H9 (cell line): ENCODE measurements around the gene UPK2. TPM values are rescaled to one million over a fixed set of nuclear protein-coding genes. Genes with fewer than 3 reads are reported as not detected.

Experiments
- DNase-seq: peaks from one replicate; pipeline ENCODE4 v3.0.0-alpha.2; 2017
- H2AFZ ChIP-seq: one replicate; pipeline ENCODE4 v1.6.1; 2013; ENCODE audit warnings: mild to moderate bottlenecking, low read length, control low read depth, moderate library complexity
- H2AK5ac ChIP-seq: 2 replicates; pipeline ENCODE4 v1.6.1; 2013; ENCODE audit warnings: low read length, control low read depth, mixed read lengths; ENCODE audit not compliant: insufficient read length
- H2BK120ac ChIP-seq: one replicate; pipeline ENCODE4 v1.6.1; 2013; ENCODE audit warnings: low read depth, mild to moderate bottlenecking, low read length, control low read depth, inconsistent platforms; ENCODE audit not compliant: poor library complexity, severe bottlenecking
- H2BK12ac ChIP-seq: 2 replicates; pipeline ENCODE4 v1.6.1; 2013; ENCODE audit warnings: low read length, control low read depth, mixed read lengths, low read depth; ENCODE audit not compliant: insufficient read length
- H2BK15ac ChIP-seq: 2 replicates; pipeline ENCODE4 v1.6.1; 2013; ENCODE audit warnings: low read depth, low read length, control low read depth
- H2BK20ac ChIP-seq: one replicate; pipeline ENCODE4 v1.6.1; 2013; ENCODE audit warnings: low read depth, mild to moderate bottlenecking, low read length, control low read depth, inconsistent platforms; ENCODE audit not compliant: poor library complexity, severe bottlenecking
- H2BK5ac ChIP-seq: 2 replicates; pipeline ENCODE4 v1.6.1; 2013; ENCODE audit warnings: low read length, control low read depth, mixed read lengths; ENCODE audit not compliant: insufficient read length
- H3K14ac ChIP-seq: 2 replicates; pipeline ENCODE4 v1.6.1; 2013; ENCODE audit warnings: low read length, control low read depth; ENCODE audit not compliant: insufficient read depth
- H3K18ac ChIP-seq: 2 replicates; pipeline ENCODE4 v1.6.1; 2013; ENCODE audit warnings: low read depth, mild to moderate bottlenecking, mixed read lengths, low read length, control low read depth; ENCODE audit not compliant: insufficient read length
- H3K23ac ChIP-seq: 2 replicates; pipeline ENCODE4 v1.6.1; 2013; ENCODE audit warnings: low read length, control low read depth, mixed read lengths, low read depth; ENCODE audit not compliant: insufficient read length
- H3K23me2 ChIP-seq: 2 replicates; pipeline ENCODE4 v1.6.1; 2013; ENCODE audit warnings: low read depth, mild to moderate bottlenecking, mixed read lengths, low read length, control low read depth; ENCODE audit not compliant: insufficient read length, poor library complexity, severe bottlenecking
- H3K27ac ChIP-seq: 2 replicates; pipeline ENCODE4 v1.5.1; 2013; ENCODE audit warnings: low read length, control low read depth, mixed read lengths, low read depth; ENCODE audit not compliant: insufficient read length
- H3K27me3 ChIP-seq: 2 replicates; pipeline ENCODE4 v1.6.1; 2013; ENCODE audit warnings: low read length, control low read depth, inconsistent platforms; ENCODE audit not compliant: insufficient read depth
- H3K4ac ChIP-seq: 2 replicates; pipeline ENCODE4 v1.6.1; 2013; ENCODE audit warnings: low read depth, mild to moderate bottlenecking, control low read depth, inconsistent platforms, low read length, moderate library complexity
- H3K4me1 ChIP-seq: 2 replicates; pipeline ENCODE4 v1.6.1; 2013; ENCODE audit warnings: low read length, control low read depth, inconsistent platforms; ENCODE audit not compliant: insufficient read depth
- H3K4me2 ChIP-seq: 2 replicates; pipeline ENCODE4 v1.6.1; 2013; ENCODE audit warnings: low read length, control low read depth, mixed read lengths; ENCODE audit not compliant: insufficient read length, insufficient read depth
- H3K56ac ChIP-seq: 2 replicates; pipeline ENCODE4 v1.6.1; 2013; ENCODE audit warnings: low read depth, mild to moderate bottlenecking, mixed read lengths, low read length, control low read depth; ENCODE audit not compliant: insufficient read length
- H3K79me1 ChIP-seq: 2 replicates; pipeline ENCODE4 v1.6.1; 2013; ENCODE audit warnings: low read depth, mild to moderate bottlenecking, moderate library complexity, low read length, control low read depth, inconsistent platforms; ENCODE audit not compliant: insufficient read depth, poor library complexity, severe bottlenecking
- H3K79me2 ChIP-seq: 2 replicates; pipeline ENCODE4 v1.6.1; 2013; ENCODE audit warnings: low read length, control low read depth, inconsistent platforms; ENCODE audit not compliant: insufficient read depth
- H3K9ac ChIP-seq: 2 replicates; pipeline ENCODE4 v1.6.1; 2013; ENCODE audit warnings: low read length, control low read depth, mixed read lengths; ENCODE audit not compliant: insufficient read length; ENCODE audit errors: extremely low read depth
- H3K9me3 ChIP-seq: one replicate; pipeline ENCODE4 v1.6.1; 2013; ENCODE audit warnings: low read depth, low read length, inconsistent platforms; ENCODE audit not compliant: control insufficient read depth
- H3T11ph ChIP-seq: one replicate; pipeline ENCODE4 v1.6.1; 2013; ENCODE audit warnings: mild to moderate bottlenecking, low read length, control low read depth, inconsistent platforms
- H4K20me1 ChIP-seq: one replicate; pipeline ENCODE4 v1.6.1; 2013; ENCODE audit not compliant: control insufficient read depth, insufficient read length, insufficient read depth
- H4K5ac ChIP-seq: 2 replicates; pipeline ENCODE4 v1.6.1; 2013; ENCODE audit warnings: low read depth, mild to moderate bottlenecking, mixed read lengths, low read length, control low read depth; ENCODE audit not compliant: insufficient read length
- H4K8ac ChIP-seq: replicated peaks from 2 replicates; pipeline ENCODE4 v1.6.1; 2013; ENCODE audit warnings: low read length, control low read depth, mixed read lengths, low read depth; ENCODE audit not compliant: insufficient read length
- H4K91ac ChIP-seq: 2 replicates; pipeline ENCODE4 v1.6.1; 2013; ENCODE audit warnings: low read depth, mild to moderate bottlenecking, moderate library complexity, mixed read lengths, low read length, control low read depth; ENCODE audit not compliant: insufficient read length
- H3K27ac Mint-ChIP-seq, 3 experiments: 2 replicates in 2 of 3; 3 replicates in 1 of 3; pipeline ENCODE4 v1.8.0; 2020 to 2021; ENCODE audit warnings: mixed read lengths in 3 of 3, mild to moderate bottlenecking in 1 of 3, moderate library complexity in 1 of 3
- H3K27me3 Mint-ChIP-seq: 2 replicates; pipeline ENCODE4 v1.8.0; 2021; ENCODE audit warnings: low read depth, mild to moderate bottlenecking, moderate library complexity, mixed read lengths
- H3K36me3 Mint-ChIP-seq, 3 experiments: 2 replicates in 2 of 3; 3 replicates in 1 of 3; pipeline ENCODE4 v1.8.0; 2020 to 2021; ENCODE audit warnings: low read depth in 3 of 3, mixed read lengths in 3 of 3; ENCODE audit not compliant: insufficient read depth in 1 of 3
- H3K4me1 Mint-ChIP-seq, 2 experiments: 2 replicates each; pipeline ENCODE4 v1.8.0; 2020; ENCODE audit warnings: mixed read lengths in 2 of 2
- H3K4me3 Mint-ChIP-seq, 2 experiments: 2 replicates in 1 of 2; 3 replicates in 1 of 2; pipeline ENCODE4 v1.8.0; 2020 to 2021; ENCODE audit warnings: mild to moderate bottlenecking in 2 of 2, mixed read lengths in 2 of 2, moderate library complexity in 1 of 2
- H3K9me3 Mint-ChIP-seq, 2 experiments: 2 replicates in 1 of 2; 3 replicates in 1 of 2; pipeline ENCODE4 v1.8.0; 2020; ENCODE audit warnings: mild to moderate bottlenecking in 2 of 2, mixed read lengths in 2 of 2, moderate library complexity in 1 of 2
- CTCF ChIP-seq: fragments of 200-600 bp; sonication (generic); conservative IDR thresholded peaks from 3 replicates; pipeline ENCODE4 v1.8.0; 2021; ENCODE audit warnings: antibody characterized with exemption, mild to moderate bottlenecking
- WGBS: extraction: QIAGEN DNeasy Blood & Tissue Kit; methylation state at CpG from one replicate; pipeline ENCODE4 v1.1.7; 2013; ENCODE audit warnings: missing lambda C conversion rate, low lambda C conversion rate, mixed read lengths; ENCODE audit not compliant: insufficient read length; ENCODE audit errors: extremely low coverage; 5-methylcytosine and 5-hydroxymethylcytosine counted together
- total RNA-seq: library from RNA; stranded (reverse); gene quantifications from 2 replicates; pipeline ENCODE4 v1.2.1, GENCODE V29; 2021

The UPK2 gene
- total RNA-seq, 1 experiment from 2014 or later, result 0.33 TPM

GRCh38 chr11:118924591-118925585, 31.2 kb upstream of the UPK2 start:
- Histone ChIP-seq H3K18ac (no peak overlapping the region), H3K4ac (no peak overlapping the region), H4K8ac (no peak overlapping the region), H3K9ac (peak overlapping the region; percentile 40), H3K27me3 (no peaks in the 10 kb centered on the region; the same call in 1 of the 2 replicates), H2BK120ac (no peak overlapping the region), H4K91ac (no peak overlapping the region), H2AFZ (no peak overlapping the region), H4K5ac (no peak overlapping the region), H2BK15ac (no peak overlapping the region), H3K27ac (no peak overlapping the region), H3K4me1 (peaks cover 23% of the 10 kb centered on the region), H3K79me2 (peaks cover 22% of the 10 kb centered on the region; the same call in 1 of the 2 replicates), H2BK20ac (no peak overlapping the region), H2BK5ac (no peak overlapping the region), H3K14ac (no peak overlapping the region; the same call in 1 of the 2 replicates), H4K20me1 (no peaks in the 10 kb centered on the region), H3K4me2 (peak overlapping the region; percentile 88), H3K56ac (no peak overlapping the region), H3K23ac (no peak overlapping the region), H3T11ph (no peak overlapping the region), H3K79me1 (no peaks in the 10 kb centered on the region), H3K23me2 (peaks cover 38% of the 10 kb centered on the region), H2BK12ac (no peak overlapping the region), H2AK5ac (no peak overlapping the region), H3K9me3 (no peaks in the 10 kb centered on the region)
- no CpG with 5 or more reads among the region's 45 CpGs for WGBS
- H3K27me3 Mint-ChIP-seq, result peaks cover 14% of the 10 kb centered on the region
- H3K27ac Mint-ChIP-seq, result peak overlapping the region in 1 of 3 experiments; percentile 53; a peak in 1 of 7 replicates
- peak; percentile 71 for DNase-seq
- H3K4me1 Mint-ChIP-seq, result peaks cover 57 to 67% of the 10 kb centered on the region in 2 experiments
- no peak for TF ChIP-seq CTCF
- H3K9me3 Mint-ChIP-seq, result no peaks in the 10 kb centered on the region
- H3K4me3 Mint-ChIP-seq, result peak overlapping the region; percentile 84 to 94
- H3K36me3 Mint-ChIP-seq, result peaks cover 0 to 5% (median 2%) of the 10 kb centered on the region in 3 experiments; a peak in 2 of 7 replicates
